Stimulated activated CD8-positive, alpha-beta memory T cell treated with anti-CD3 and anti-CD28 coated beads, Interleukin-15, amount 100 ng/mL, for 48 hours (primary cell): ENCODE results near the gene PCDHGB6.
A peak's percentile ranks its signal among the peaks of the same experiment; 100 is the strongest.
"Not testable (repeated sequence)": the region's sequence is repeated elsewhere in the genome, so short reads cannot be mapped to it uniquely, and the experiment has no call there.

Experiments used
- DNase-seq, 2 donors: peaks; one replicate each; pipeline ENCODE4 v3.0.0-alpha.2; 2020; ENCODE audit warnings: low read depth in 2 of 2

Gene PCDHGB6

GRCh38 chr5:141407790-141408505 is at the start of gene PCDHGB6:
TSS of gene PCDHGB6 (plus strand) at chr5:141408021. CDS start at chr5:141408203, 182 bp downstream.
- DNase-seq, result peak in 1 of 2 donors; percentile 23

GRCh38 chr5:141359790-141360426 is 47.9 kb upstream of the PCDHGB6 start, which contains the start of gene PCDHGB2:
TSS of gene PCDHGB2 (plus strand) at chr5:141359994. CDS start at chr5:141360136, 142 bp downstream.
- DNase-seq, result no peak

- DNase-seq, result no peak
These were observed 47.1 kb upstream of the PCDHGB6 start for GRCh38 chr5:141360685-141361084.

- no peak for DNase-seq
These were observed 45.1 kb upstream of the PCDHGB6 start for GRCh38 chr5:141362719-141363118.

- no peak for DNase-seq
These were observed 43.7 kb upstream of the PCDHGB6 start, which contains the start of gene PCDHGA5 for GRCh38 chr5:141363952-141364660. TSS of gene PCDHGA5 (plus strand) at chr5:141364162. CDS start at chr5:141364331, 169 bp downstream.

- no peak for DNase-seq
These were observed 41.6 kb upstream of the PCDHGB6 start for GRCh38 chr5:141366016-141366896.

GRCh38 chr5:141369994-141370848 is 37.6 kb upstream of the PCDHGB6 start, which contains the start of gene PCDHGB3:
TSS of gene PCDHGB3 (plus strand) at chr5:141370242. CDS start at chr5:141370395, 153 bp downstream.
- no peak for DNase-seq

DNA sequence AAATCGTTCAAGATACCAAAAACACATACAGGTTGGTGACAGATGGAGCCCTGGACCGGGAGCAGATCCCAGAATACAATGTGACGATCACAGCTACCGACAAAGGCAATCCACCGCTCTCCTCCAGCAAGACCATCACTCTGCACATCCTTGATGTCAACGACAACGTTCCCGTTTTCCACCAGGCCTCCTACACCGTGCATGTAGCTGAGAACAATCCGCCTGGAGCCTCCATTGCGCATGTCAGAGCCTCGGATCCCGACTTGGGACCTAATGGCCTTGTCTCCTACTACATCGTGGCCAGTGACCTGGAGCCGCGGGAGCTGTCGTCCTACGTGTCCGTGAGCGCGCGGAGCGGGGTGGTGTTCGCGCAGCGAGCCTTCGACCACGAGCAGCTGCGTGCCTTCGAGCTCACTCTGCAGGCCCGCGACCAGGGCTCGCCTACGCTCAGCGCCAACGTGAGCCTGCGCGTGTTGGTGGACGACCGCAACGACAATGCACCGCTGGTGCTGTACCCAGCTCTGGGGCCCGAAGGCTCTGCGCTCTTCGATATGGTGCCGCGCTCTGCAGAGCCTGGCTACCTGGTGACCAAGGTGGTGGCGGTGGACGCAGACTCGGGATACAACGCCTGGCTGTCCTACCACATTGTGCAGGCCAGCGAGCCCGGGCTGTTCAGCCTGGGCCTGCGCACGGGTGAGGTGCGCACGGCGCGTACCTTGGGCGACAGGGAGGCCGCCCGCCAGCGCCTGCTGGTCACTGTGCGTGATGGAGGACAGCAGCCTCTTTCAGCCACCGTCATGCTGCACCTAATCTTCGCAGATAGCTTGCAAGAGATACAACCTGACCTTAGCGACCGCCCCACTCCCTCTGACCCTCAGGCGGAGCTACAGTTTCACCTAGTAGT is 36.0 kb upstream of the PCDHGB6 start:
- DNase-seq, result no peak

GRCh38 chr5:141373673-141374317 is 34.0 kb upstream of the PCDHGB6 start, which contains the start of gene PCDHGA6:
TSS of gene PCDHGA6 (plus strand) at chr5:141373891. CDS start at chr5:141374084, 193 bp downstream.
- no peak for DNase-seq

DNA sequence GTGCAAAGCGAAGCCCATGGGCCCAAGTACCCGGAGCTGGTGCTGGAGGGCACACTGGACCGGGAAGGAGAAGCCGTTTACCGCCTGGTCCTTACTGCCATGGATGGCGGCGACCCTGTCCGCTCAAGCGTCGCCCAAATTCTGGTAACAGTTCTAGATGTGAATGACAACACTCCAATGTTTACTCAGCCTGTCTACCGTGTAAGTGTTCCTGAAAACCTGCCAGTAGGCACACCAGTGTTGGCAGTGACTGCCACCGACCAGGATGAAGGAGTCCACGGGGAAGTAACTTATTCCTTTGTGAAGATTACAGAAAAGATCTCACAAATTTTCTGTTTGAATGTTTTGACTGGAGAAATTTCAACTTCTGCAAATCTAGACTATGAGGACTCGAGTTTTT is 33.2 kb upstream of the PCDHGB6 start:
- no peak for DNase-seq

DNA sequence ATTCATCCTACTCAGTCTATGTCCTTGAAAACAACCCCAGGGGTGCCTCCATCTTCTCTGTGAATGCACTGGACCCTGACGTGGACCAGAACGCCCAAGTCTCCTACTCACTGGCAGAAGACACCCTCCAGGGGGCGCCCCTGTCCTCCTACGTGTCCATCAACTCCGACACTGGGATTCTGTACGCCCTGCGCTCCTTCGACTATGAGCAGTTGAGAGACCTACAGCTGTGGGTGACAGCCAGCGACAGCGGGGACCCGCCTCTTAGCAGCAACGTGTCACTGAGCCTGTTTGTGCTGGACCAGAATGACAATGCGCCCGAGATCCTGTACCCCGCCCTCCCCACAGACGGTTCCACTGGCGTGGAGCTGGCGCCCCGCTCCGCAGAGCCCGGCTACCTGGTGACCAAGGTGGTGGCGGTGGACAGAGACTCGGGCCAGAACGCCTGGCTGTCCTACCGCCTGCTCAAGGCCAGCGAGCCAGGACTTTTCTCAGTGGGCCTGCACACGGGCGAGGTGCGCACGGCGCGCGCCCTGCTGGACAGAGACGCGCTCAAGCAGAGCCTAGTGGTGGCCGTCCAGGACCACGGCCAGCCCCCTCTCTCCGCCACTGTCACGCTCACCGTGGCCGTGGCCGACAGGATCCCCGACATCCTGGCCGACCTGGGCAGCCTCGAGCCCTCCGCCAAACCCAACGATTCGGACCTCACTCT is 32.2 kb upstream of the PCDHGB6 start:
- DNase-seq, result not testable (repeated sequence)

- DNase-seq, result no peak
These were observed 25.1 kb upstream of the PCDHGB6 start, which contains the start of gene PCDHGA7 for GRCh38 chr5:141382469-141383294. TSS of gene PCDHGA7 (plus strand) at chr5:141382742. CDS start at chr5:141382900, 158 bp downstream.

DNA sequence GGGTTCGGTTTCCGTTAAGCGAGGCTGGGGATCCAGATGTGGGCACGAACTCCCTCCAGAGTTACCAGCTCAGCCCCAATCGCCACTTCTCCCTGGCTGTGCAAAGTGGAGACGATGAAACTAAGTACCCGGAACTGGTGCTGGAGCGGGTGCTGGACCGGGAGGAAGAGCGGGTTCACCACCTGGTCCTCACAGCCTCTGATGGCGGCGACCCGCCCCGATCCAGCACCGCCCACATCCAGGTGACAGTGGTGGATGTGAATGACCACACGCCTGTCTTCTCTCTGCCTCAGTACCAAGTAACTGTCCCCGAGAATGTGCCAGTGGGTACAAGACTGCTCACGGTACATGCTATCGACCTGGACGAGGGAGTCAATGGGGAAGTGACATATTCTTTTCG is 24.5 kb upstream of the PCDHGB6 start:
- DNase-seq, result no peak

GRCh38 chr5:141384471-141385267 is 23.2 kb upstream of the PCDHGB6 start:
- no peak for DNase-seq

DNA sequence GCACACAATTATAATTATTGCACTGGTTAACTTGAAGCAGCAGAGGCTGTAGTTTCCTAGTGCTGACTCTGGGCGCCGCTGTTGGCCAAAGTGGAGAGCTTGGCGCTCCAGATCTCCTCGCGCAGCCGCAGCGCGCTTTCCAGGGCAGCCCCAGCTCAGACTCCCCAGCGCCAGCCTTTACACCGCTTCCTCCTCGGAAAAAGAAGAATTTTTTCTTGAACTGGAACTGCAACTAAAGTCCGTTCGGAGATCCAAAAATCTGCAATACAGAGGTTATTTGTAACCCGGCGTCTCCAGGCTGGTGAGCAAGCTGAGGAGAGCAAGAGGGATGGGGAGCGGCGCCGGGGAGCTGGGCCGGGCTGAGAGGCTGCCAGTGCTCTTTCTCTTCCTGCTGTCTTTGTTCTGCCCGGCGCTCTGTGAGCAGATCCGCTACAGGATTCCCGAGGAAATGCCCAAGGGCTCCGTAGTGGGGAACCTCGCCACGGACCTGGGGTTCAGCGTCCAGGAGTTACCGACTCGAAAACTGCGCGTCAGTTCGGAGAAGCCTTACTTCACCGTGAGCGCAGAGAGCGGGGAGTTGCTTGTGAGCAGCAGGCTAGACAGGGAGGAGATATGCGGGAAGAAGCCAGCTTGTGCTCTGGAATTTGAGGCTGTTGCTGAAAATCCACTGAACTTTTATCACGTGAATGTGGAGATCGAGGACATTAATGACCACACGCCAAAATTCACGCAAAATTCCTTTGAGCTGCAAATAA is 20.1 kb upstream of the PCDHGB6 start, which contains the start of gene PCDHGB4:
Gene PCDHGB4 (plus strand): TSS at position 142 of the 755 bp plus-strand sequence. CDS start 187 bp downstream, at position 329.
- DNase-seq, result not testable (repeated sequence)
